Kidney glomerular epithelial cell (primary cell): Measurements from ENCODE around the gene AUTS2.
"Not testable (repeated sequence)": the region's sequence is repeated elsewhere in the genome, so short reads cannot be mapped to it uniquely, and the experiment has no call there.

Experiments
- DNase-seq: peaks from one replicate; lab custom pipeline; 2025; lab: John Stamatoyannopoulos, UW

Gene AUTS2

DNA sequence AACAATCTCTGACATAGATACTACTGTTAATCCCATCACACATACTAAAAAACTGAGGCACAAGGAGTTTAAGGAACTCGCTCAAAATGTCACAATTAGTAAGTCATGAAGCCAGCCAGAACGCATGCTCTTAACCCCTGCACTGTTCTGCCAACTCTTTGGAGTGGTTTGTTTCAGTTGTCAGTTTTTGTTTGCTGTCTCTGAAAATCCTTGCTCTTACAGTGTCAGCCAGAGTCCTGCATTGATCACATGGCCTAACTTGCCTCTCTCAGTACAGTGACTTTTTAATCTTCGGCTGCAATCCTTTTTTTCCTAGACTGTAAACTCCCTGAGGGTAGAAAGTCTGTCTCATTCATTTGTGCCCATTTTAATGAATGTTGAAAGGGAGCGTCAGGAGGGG, 753.8 kb downstream of the AUTS2 start:
- DNase-seq = no peak

DNA sequence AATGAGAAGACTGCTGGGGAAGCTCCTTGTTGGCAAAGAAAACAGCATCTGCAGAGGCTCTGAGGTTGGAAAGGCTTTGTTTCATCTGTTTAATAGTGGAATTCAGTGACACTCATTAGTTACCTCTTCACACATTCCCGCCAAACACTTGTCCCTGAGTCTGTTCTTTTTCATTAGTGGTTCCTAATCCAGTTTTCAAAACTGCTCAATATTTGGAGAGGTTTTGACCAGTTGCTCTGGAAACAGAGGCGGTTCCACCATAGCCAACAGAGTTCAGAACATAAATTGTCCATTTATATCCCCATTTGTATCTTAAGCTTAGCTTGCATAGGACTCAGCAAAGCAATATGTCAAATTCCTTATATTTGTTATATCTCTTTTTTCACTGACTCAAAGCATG, 754.6 kb downstream of the AUTS2 start:
- DNase-seq = no peak

DNA sequence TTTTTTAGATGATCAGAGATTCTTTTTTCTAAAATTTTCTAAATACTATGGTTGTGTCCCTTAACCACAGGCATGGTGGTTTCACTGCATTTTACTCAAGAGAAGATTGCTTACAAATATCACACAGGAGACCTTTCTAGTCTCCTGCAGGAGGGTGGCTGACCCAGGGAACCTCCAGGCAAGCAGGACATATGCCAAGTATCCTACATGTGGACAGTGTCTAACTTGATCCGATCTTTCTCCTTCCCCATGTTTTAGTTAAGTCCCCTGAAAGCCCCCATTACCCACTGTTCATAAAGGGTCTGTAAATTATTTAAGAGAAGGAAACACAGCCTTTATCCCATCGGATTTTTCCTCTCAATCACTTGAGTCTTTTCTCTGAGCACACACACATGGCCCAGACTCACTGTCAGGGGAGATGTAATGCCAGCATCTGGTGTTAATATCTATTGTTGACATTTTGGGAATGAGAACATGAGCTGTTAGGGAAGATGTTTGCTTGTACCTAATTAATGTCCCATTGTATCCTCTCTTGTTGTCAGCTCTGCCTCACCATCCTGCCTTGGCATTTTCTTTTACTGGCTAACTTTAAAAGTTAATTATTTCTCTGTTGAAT, 755.2 kb downstream of the AUTS2 start:
- DNase-seq = no peak

DNA sequence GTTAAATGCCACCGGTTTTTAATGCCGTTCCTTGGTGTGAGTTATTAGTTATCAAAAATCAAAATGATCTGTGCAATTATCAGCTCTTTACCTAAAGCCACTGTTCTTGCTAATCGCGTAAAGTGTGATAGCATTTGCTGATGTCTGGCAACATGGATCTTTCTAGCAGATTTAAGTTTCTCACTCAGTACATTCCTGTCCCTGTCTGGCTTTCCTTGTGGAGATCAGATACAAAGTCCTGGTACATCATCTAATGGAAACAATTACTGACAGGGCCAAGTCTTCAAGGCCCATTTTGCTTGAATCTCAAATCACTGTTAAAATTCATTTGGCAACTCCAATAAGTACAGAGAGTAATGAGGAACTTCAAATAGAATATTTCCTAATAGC, 755.7 kb downstream of the AUTS2 start:
- DNase-seq = no peak

DNA sequence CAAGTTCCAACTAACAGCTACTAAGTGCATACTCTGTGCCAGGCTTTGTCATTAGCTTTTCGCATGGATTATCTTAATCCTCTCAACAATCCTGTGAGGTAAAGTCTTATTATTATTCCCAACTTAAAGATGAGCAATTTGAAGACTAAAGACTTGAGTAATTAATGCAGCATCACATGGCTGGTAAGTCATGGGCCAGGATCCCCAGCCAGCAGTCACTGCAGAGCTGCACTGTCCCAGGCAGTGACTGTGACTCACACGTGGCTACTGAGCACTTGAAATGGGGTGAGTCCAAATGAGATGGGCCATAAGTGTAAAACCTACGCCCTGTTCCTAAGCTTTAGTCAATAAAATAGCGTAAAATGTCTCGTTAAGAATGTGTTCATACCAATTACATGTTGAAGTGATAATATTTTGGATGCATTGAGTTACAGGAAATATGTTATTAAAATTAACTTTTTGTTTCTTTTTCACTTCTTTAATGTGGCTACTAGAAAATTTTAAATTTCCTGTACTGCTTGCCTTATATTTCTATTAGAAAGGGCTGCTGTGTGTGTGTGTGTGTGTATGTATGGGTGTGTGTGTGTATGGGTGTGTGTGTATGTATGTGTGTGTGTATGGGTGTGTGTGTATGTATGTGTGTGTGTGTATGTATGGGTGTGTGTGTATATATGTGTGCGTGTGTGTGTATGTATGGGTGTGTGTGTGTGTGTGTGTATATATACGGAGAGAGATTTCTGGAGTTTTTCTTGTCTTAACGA, 756.3 kb downstream of the AUTS2 start:
- DNase-seq = no peak

DNA sequence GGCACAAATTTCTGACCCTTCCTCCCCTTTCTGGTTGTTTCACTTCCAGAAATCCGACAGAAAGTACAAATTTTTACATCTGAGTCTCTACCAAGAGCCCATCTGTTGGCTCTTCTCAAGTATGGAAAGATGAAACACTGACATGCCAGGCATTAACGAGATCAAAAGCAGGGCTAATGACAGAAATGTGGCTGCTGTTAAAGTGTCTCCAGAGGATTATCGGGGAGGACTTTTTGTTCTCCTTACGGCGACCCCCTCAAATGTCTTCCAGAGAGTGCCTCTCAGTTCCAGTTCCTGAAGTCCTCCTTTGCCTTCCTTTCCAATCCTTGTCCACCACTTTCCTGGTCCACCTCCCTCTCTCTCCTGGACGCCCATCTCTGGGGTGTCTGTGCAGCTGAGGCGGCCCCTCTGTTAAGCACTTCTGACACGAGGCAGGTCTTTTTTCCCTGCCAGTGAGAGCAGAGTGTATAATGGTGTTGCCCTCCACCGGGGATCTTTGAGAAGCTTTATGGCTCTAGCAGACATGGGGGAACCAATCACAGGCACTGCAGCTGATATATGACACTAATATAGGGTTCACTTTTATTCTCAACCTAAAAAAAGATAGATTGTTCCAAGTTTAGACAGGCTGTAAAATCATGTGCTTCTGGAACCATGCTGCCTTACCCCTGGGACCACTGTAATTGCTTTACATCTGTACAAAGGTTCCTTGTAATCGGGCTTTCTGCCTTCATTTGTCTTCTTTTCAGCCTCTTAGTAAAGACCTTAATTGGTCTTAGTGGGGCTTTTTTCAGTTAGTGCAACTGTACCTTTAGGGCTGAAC, 757.1 kb downstream of the AUTS2 start:
- DNase-seq = no peak

DNA sequence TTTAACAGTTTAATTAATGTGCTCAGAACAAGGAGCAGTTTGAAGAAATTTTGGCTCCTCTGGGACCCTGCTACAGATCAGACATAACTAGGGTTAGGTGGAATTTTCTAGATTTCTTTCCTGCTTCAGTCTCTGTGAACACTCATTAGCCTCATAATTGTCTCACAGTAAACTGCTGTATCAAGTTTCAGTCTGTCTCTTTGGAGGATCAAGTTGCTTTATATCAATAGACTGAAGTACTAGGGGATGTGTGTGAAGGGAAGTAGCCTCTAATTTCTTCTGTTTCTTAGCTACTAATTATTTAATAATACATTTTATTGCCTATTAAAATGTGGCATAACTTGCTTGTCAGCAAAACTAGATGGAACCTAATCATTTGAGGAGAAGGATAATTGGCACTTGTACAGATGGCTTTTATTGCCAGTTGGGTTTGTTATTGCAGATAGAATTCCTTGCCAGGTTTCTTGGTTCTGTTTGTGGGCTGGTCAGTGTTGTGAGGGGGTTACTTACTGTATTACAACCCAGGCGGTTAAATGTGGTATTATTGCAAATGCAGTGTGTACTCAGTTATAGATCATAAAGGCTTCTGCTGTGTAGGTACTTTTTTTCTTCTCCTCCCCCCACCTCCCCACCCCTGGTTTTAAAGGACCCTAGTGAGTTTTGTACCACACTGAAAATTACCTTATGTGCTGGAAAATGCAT, 758.0 kb downstream of the AUTS2 start:
- DNase-seq = no peak

DNA sequence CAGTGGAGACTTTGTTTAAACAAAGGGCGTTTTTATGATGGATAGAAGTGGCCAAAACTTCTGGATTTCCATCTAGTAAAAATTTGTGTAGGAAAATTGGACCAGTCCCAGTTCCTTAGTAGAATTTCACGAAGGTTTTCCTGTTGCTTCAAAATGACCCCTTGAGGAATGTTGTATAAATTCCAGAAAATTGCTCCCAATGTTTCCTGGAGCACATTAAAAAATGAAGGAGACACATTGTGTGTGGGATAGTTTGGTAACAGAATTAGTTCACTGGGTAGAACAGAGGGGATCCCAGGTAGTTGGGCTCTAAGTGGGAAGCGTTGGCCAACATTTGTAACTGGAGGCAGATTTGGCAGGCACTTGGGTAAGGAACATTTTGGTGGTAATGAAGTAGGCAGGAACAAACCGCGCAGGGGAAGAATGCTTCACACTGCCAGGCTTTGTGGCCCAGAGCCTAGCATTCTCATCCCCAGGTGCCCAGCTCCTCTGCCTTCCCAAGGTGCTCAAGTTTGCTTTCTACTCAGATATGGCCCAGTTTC, 758.6 kb downstream of the AUTS2 start:
- no peak for DNase-seq

DNA sequence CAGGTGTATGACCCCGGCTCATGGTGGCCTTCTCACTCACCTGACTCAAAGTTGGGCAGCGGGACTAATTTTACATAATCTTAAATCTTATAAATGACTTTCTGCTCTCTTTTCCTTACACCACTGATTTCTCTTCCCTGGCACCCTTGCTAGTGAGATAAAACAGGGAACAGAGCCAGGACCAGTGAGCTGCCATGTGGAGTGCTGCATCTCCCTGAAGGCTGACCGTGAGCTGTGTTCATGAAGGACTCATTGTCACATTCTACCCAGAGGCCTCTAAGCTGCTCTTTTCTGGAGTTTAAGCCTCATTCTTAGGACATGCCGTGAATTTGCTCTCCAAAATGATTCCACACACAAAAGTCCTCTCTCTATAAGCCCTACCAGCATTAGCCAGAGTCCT, 762.3 kb downstream of the AUTS2 start:
- no peak for DNase-seq

DNA sequence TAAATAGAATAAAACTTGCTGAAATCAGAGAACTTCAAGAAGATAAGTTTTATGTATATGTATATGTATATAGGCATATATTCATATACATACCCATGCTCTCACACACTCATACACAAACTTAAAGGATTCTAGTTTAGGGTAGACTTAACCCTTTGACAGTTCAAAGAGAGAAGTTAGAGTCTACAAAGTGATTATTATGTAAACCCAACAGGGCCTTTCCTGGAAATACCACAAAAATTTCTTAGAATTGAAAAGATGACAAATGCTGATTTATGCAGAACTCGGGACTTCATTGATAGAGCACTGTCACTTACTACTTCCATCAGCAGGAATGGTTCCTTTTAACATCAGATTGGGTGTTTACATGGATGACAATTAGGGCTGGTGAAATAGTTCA, 763.5 kb downstream of the AUTS2 start:
- DNase-seq = no peak

DNA sequence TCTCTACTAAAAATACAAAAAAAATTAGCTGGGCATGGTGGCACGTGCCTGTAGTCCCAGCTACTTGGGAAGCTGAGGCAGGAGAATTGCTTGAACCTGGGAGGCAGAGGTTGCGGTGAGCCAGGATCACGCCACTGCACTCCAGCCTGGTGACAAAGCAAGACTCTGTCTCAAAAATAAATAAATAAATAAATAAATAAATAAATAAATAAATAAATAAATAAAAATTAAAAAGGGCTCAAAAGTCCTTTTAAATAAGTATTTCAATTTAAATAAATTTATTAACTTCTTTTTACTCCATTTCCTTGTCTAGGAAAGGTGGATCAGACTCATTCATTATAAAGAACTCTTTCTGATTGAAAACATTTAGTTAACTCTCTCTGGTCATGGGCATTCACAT, 766.1 kb downstream of the AUTS2 start:
- not testable (repeated sequence) for DNase-seq

DNA sequence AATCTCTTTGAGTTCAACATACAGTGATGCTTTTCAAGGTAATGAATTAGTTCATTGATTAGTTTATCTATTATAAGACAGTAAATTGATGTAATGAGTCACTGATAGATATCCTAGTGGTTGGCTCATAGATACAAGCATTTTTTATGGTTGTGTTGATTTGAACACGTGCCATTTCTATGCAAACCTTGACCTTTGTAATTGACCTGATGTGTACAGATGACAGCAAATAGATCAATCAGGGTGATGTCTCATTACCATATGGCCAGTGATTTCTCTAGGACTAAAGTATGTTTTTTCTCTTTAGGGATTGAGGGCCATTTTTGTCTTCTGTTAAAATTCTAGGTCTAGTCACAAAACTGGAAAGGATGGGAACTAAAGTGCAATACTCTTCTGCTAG, 773.4 kb downstream of the AUTS2 start:
- DNase-seq = no peak

DNA sequence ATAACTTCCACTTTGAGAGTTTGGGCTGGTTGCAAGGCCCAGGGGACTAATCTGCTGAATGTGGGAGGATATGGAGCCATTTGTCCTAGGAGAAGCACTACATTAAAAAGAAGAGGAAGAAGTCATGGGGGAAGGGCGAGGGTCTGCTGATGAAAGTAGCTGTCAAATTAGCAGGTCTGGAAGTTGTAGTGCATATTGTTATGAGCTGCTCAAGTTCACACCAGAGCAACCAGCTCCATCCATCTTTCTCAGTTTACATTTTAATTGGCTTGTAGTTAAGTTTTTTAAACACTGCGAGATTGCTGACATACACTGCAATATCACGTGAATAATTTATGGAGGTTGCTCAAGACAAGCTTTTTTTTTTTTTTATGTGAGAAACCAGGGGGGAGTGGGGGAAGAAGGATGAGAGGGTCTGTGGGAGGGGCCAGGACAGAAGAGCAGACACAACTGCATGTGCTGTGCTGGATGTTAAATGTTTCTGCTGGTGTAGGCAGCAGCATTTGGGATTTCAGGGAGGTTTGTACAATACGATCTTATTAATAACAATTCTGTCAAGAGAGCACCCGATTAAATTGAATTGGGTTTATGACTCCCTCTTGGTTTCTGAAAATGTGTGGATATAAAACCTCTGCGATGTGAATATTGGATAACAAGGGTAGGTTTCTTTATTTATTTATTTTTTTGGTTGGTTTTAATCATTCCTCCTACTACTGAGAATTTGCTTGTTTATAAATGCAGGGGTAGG, 774.7 kb downstream of the AUTS2 start:
- DNase-seq = no peak

DNA sequence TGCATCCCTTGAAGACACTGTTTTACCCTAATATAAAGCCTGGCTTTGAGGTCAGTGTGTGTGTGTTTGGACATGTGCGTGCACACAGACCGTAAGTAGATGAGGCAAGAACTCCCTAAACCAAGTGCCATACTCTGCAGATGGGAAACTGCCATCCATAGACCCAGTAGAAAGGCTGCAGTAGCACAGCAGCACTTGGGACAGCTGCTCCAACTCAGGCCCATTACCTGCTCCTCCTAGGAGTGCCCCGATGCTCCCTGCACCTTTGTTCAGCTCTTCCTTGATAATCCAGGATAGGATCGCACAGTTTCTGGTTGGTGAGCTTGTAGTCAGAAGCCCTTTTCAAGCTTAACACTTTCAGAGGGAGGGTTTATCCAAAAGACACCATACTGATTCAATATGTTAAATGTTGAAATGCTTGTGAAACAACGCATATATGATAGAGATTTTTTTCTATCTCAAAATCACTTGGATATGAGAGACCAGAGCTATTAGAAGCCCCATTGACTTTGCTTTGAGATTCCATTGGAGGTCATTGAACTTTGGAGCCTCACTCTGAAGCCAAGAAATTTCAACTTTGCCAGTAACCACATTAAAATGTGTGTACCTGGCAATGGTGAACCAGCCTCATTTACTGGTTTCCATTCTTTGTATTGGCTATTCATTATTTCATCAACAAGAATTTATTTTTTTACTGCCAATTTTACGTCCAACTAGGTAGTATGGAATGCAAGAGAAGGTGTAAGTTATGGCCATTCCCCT, 776.7 kb downstream of the AUTS2 start:
- no peak for DNase-seq

DNA sequence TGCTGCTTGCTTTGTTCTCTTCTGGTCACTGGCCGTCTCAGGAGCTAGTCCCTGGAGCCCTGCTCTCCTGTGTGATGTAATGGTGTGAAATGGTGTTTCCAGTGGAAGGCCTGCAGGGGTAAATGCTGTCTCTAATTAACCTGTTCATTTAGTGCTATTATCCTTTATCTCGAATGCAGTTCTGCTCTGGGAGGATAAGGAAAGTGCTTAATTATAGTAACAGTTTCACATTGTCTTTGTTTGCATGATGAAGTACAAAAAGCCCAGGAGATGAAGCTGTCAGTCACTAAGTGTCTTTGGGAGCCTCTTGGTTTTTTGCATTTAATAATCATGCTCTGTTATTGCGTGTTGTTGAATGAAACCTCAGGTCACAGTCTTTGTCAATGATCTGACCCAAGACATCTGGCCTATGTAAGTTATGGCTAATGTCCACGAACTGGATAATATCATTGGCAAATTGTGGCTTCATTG, 778.3 kb downstream of the AUTS2 start:
- DNase-seq = no peak

DNA sequence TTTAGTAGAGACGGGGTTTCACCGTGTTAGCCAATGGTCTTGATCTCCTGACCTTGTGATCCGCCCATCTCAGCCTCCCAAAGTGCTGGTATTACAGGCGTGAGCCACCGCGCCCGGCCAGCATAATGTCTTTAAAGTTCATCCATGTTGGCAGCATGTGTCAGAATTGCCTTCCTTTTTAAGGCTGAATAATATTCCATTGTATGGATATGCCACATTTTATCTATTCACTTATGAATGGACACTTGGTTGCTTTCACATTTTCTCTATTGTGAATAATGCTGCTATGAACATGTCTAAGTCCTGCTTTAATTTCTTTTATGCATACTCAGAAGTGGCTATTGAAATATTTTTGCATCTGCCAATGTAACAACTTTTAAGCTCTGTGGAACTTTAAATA, 779.7 kb downstream of the AUTS2 start:
- no peak for DNase-seq

DNA sequence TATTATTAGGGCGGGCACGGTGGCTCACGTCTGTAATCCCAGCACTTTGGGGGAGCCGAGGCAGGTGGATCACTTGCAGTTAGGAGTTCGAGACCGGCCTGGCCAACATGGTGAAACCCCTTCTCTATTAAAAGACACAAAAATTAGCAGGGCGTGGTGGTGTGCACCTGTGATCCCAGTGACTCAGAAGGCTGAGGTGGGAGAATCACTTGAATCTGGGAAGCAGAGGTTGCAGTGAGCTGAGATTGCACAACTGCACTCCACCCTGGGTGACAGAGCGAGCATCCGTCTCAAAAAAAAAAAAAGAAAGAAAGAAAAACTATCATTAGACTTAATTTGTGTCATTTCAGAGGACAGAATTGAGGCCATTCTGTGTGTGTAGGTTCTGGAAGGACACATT, 780.9 kb downstream of the AUTS2 start:
- DNase-seq = no peak

DNA sequence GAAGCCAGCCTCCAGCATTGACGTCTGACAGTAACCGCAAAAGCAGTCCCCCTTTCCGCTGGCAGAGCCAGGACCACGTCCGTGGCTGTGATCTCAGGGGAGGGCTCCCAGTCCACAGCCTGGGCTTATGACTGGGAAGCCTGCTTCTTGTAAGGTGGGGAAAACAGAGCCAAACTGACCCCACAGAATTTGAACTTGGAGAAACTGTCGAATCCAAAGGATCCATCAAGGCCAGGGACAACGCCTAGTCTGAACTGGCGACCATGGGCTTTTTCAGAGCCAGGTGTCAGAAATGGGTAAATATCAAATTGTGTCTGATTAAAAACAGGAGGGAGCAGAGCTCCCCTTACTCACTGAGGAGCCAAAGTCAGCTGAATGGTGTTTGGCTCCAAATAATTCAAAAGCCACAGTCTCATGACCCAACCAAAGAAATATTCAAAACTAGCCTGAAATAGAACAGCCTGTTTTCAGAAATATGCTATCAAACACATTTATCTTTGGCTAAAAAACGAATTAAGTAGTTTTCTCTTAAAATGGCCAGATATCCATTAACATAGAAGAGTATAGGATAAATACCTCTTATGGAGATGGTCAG, 782.2 kb downstream of the AUTS2 start:
- DNase-seq = no peak

DNA sequence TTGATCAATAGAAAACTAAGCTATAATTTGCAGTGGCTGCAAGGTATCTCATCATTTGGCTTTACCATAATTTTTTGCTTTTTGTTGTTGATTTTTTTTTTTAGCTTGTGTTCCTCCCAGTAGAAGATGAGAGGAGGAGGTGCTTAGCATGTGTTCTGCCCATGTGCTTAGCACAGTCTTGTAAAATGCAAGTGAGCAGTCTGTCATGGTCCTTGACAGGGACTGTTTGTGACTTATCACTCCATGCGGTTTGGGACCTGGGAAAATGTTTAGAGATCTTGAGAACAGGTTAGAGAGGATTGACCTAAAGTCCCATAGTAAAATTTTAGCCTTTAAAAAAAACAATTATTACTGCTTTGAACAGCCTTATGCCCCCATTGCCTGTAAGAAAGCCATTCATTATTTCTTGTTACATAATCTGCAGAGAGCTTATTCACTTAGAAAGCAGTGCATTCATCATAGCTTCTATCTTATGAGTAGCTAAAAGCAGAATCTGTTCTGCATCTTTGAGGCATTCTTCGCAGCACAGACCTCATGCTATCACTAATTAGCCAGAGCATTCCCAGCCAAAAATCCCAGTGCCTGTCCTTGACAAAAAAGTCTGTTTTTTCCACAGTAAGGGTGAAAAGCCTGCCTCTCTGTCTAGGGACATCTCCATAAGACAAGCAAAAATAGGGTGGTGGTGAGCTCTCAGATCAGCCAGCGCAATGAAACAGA, 784.9 kb downstream of the AUTS2 start:
- no peak for DNase-seq

DNA sequence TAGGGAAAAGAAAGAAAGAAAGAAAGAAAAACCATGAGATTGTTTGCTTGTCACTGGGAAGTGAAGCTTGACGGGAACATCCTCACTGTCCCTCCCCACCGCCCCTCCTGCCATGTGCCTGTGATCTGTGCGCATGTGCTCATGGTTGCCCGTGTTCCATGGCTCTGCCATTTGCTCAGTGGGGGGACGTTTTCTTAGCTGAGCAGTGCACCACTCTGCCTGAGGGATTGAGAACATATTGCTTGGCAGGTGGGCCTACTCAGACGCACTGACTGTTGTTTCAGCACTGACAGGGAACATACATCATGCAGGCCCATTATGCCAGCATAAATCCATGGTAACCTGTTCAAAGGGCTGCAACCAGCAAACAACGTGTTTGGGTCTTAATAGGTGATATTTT, 785.7 kb downstream of the AUTS2 start:
- no peak for DNase-seq
